Measurements from ENCODE around the gene GAGE13.
"Not testable (repeated sequence)": the region's sequence is repeated elsewhere in the genome, so short reads cannot be mapped to it uniquely, and the experiment has no call there.

GRCh38 chrX:49345402-49345801, 14.0 kb downstream of the GAGE13 start:
- not testable (repeated sequence) for TF ChIP-seq CTCF, POLR2A (IDR thresholded peaks at IDR 0.05)

Measured in body of pancreas (tissue), 4 donors.